Cardiac fibroblast (primary cell): ENCODE results near the gene PHF14.
A peak's percentile ranks its signal among the peaks of the same experiment; 100 is the strongest.

Experiments
- DNase-seq, 2 donors: peaks; one replicate each; pipeline versions ENCODE4 v3.0.0 to v3.0.0-alpha.2; 2010; ENCODE audit warnings: low read depth in 2 of 2
- H3K4me3 ChIP-seq, 2 donors: replicated peaks in 1 of 2; 1 replicate in 1 of 2; 2 replicates in 1 of 2; pipeline ENCODE4 v1.5.1; 2011; ENCODE audit warnings: low read depth in 2 of 2, low read length in 2 of 2, mild to moderate bottlenecking in 2 of 2, moderate library complexity in 1 of 2
- CTCF ChIP-seq: IDR thresholded peaks from one replicate; pipeline ENCODE4 v1.5.1; 2011; ENCODE audit warnings: low read depth, mild to moderate bottlenecking, low read length, inconsistent platforms

The PHF14 gene

GRCh38 chr7:11193131-11193867, 219.6 kb downstream of the PHF14 start:
- peak; percentile 43 to 67 for DNase-seq
- TF ChIP-seq CTCF, result no peak
- H3K4me3 ChIP-seq, result peak overlapping the region; percentile 42 to 54

- no peak for TF ChIP-seq CTCF
These were observed 220.2 kb downstream of the PHF14 start for GRCh38 chr7:11193888-11194287.

GRCh38 chr7:11194492-11194891, 220.8 kb downstream of the PHF14 start:
- DNase-seq, result peak in 1 of 2 donors; percentile 12
- no peak for TF ChIP-seq CTCF
- no peak overlapping the region for H3K4me3 ChIP-seq

More at GRCh38 chr7:11193888-11194287, 220.2 kb downstream of the PHF14 start:
- no peak for DNase-seq
- H3K4me3 ChIP-seq, result no peak overlapping the region

- H3K4me3 ChIP-seq, result no peak overlapping the region
- no peak for TF ChIP-seq CTCF
- DNase-seq, result no peak
These were observed 221.8 kb downstream of the PHF14 start for GRCh38 chr7:11195502-11195901.

GRCh38 chr7:11196143-11196542, 222.5 kb downstream of the PHF14 start:
- no peak for DNase-seq
- H3K4me3 ChIP-seq, result no peak overlapping the region
- no peak for TF ChIP-seq CTCF

GRCh38 chr7:11203224-11203623, 229.6 kb downstream of the PHF14 start:
- no peak for TF ChIP-seq CTCF
- H3K4me3 ChIP-seq, result no peak overlapping the region

GRCh38 chr7:11203683-11204082, 230.0 kb downstream of the PHF14 start:
- H3K4me3 ChIP-seq, result no peak overlapping the region
- TF ChIP-seq CTCF, result no peak

More at GRCh38 chr7:11203224-11203623, 229.6 kb downstream of the PHF14 start:
- DNase-seq, result no peak

More at GRCh38 chr7:11203683-11204082, 230.0 kb downstream of the PHF14 start:
- no peak for DNase-seq
